Measurements from ENCODE around the gene PHRF1. TPM values are rescaled to one million over a fixed set of nuclear protein-coding genes. Genes with fewer than 3 reads are reported as not detected.
A peak's percentile ranks its signal among the peaks of the same experiment; 100 is the strongest.

Gene PHRF1
- total and polyA plus RNA-seq, 9 of the 15 experiments (the other 6 are each of a cell fraction or from before 2014, with no cell fraction given), result 0.07 to 37.2 (median 7.7) TPM

DNA sequence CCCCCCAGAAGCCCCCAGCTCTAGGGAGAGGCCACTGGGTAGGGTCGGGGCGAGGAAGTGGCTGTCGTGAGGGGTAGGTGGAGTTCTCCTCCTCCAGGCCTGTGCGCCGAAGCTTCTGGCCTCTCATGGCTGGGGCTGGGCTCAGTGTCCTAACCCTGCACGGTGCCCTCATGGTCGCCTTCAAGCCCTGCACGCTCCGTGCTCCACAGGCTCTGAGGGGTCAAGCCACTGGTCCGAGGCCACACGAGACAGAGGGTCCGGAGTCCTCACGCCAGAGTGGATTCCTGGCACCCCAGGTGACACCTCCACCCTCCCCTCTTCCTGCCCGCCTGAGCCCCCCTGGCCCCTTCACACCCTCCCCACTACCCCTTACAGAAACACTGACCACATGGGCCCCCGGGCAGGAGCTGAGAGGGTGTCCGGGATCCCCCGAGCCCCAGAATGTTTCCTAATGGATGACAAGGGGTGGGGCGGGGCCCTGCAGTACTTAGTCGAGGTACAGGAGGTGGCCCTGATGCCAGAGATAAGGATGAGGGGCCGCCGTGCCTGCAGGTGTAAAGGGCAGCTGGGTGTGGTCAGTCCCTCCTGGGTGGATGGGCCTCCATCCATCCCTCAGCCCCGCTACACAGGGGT lies 49.5 kb downstream of the PHRF1 start:
- no peak for TF ChIP-seq CEBPB (tag; IDR thresholded peaks at IDR 0.05)
- TF ChIP-seq EGR1 (conservative IDR thresholded peaks at IDR 0.05), result no peak
- no peak for TF ChIP-seq ZZZ3 (IDR thresholded peaks at IDR 0.05)
- no peak for TF ChIP-seq ILF3 (IDR thresholded peaks at IDR 0.05; ENCODE audit: borderline replicate concordance)
- TF ChIP-seq HDAC2 (IDR thresholded peaks at IDR 0.05), result no peak
- TF ChIP-seq, protein P1, sequence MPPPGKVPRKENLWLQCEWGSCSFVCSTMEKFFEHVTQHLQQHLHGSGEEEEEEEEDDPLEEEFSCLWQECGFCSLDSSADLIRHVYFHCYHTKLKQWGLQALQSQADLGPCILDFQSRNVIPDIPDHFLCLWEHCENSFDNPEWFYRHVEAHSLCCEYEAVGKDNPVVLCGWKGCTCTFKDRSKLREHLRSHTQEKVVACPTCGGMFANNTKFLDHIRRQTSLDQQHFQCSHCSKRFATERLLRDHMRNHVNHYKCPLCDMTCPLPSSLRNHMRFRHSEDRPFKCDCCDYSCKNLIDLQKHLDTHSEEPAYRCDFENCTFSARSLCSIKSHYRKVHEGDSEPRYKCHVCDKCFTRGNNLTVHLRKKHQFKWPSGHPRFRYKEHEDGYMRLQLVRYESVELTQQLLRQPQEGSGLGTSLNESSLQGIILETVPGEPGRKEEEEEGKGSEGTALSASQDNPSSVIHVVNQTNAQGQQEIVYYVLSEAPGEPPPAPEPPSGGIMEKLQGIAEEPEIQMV (tag; conservative IDR thresholded peaks at IDR 0.05; ENCODE audit: low read depth), result no peak
- no peak for TF ChIP-seq THRB (CRISPR knock-in tag; conservative IDR thresholded peaks at IDR 0.05)
- TF ChIP-seq, protein P2, sequence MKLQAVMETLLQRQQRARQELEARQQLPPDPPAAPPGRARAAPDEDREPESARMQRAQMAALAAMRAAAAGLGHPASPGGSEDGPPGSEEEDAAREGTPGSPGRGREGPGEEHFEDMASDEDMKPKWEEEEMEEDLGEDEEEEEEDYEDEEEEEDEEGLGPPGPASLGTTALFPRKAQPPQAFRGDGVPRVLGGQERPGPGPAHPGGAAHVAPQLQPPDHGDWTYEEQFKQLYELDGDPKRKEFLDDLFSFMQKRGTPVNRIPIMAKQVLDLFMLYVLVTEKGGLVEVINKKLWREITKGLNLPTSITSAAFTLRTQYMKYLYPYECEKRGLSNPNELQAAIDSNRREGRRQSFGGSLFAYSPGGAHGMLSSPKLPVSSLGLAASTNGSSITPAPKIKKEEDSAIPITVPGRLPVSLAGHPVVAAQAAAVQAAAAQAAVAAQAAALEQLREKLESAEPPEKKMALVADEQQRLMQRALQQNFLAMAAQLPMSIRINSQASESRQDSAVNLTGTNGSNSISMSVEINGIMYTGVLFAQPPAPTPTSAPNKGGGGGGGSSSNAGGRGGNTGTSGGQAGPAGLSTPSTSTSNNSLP (IDR thresholded peaks at IDR 0.05; ENCODE audit: borderline replicate concordance, low read depth, low read length), result no peak
- TF ChIP-seq, protein P3, sequence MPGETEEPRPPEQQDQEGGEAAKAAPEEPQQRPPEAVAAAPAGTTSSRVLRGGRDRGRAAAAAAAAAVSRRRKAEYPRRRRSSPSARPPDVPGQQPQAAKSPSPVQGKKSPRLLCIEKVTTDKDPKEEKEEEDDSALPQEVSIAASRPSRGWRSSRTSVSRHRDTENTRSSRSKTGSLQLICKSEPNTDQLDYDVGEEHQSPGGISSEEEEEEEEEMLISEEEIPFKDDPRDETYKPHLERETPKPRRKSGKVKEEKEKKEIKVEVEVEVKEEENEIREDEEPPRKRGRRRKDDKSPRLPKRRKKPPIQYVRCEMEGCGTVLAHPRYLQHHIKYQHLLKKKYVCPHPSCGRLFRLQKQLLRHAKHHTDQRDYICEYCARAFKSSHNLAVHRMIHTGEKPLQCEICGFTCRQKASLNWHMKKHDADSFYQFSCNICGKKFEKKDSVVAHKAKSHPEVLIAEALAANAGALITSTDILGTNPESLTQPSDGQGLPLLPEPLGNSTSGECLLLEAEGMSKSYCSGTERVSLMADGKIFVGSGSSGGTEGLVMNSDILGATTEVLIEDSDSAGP (CRISPR knock-in tag; IDR thresholded peaks at IDR 0.05), result no peak
- TF ChIP-seq, protein P4, sequence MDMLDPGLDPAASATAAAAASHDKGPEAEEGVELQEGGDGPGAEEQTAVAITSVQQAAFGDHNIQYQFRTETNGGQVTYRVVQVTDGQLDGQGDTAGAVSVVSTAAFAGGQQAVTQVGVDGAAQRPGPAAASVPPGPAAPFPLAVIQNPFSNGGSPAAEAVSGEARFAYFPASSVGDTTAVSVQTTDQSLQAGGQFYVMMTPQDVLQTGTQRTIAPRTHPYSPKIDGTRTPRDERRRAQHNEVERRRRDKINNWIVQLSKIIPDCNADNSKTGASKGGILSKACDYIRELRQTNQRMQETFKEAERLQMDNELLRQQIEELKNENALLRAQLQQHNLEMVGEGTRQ (CRISPR knock-in tag; IDR thresholded peaks at IDR 0.05), result no peak
- intact Hi-C loops (cut with micrococcal nuclease) (no loop called here), in situ Hi-C loops (cut with MboI) (no loop called here)
- no peaks in the 10 kb centered on the region for H4K20me1 ChIP-seq (replicated peaks; ENCODE audit: control insufficient read depth, insufficient read depth, low read length)
- peak overlapping the region in 1 of 2 experiments; percentile 64; a peak in 1 of 4 replicates for H3K9ac ChIP-seq (ENCODE audit: insufficient read depth in 1 of 2, low read depth in 2 of 2, low read length in 2 of 2)
- no peak overlapping the region for H3K4me3 ChIP-seq
- H3K9me3 ChIP-seq (replicated peaks; ENCODE audit: control insufficient read depth, insufficient read depth, low read depth, low read length), result no peaks in the 10 kb centered on the region
- H3K4me2 ChIP-seq (ENCODE audit: insufficient read depth, low read length), result no peak overlapping the region
- no peak for ATAC-seq
- H3K79me2 ChIP-seq (ENCODE audit: control insufficient read depth, insufficient read depth, low read length), result no peaks in the 10 kb centered on the region
- no peak for DNase-seq (ENCODE audit: extremely low read depth in 1 of 4, low spot score in 3 of 4)
- WGBS (ENCODE audit: insufficient coverage, low coverage, missing lambda C conversion rate), result 78% methylated on average over 9 of the region's 22 CpGs
- H3K9me1 ChIP-seq (ENCODE audit: control insufficient read depth, insufficient read depth, low read length), result no peaks in the 10 kb centered on the region
- H3K4me1 ChIP-seq (replicated peaks in 1 of 2; ENCODE audit: control insufficient read depth in 2 of 2, insufficient read depth in 2 of 2, low read length in 2 of 2), result peaks cover 0 to 50% of the 10 kb centered on the region in 2 experiments; a peak in 2 of 5 replicates
- H2AFZ ChIP-seq (ENCODE audit: low read depth, low read length), result no peak overlapping the region
- H3K27me3 ChIP-seq (ENCODE audit: control insufficient read depth in 2 of 2, insufficient read depth in 2 of 2, low read length in 2 of 2), result no peaks in the 10 kb centered on the region
- POLR2A ChIA-PET, result no interaction called here
- H3K36me3 ChIP-seq (ENCODE audit: control insufficient read depth, insufficient read depth, low read length), result peaks cover 15% of the 10 kb centered on the region; the same call in 1 of the 3 replicates
- CTCF ChIA-PET (ENCODE audit: low intra/inter-chr PET ratio), result no interaction called here
- BruUV-seq (replicated peaks), result no TSS peak
- FAIRE-seq, result no peak
- no peak overlapping the region for H3K27ac ChIP-seq (ENCODE audit: extremely low read depth, low read depth, low read length)

Data from K562 (cell line).